Right renal cortex interstitium (tissue), 3 donors: ENCODE measurements around the gene RPL28. TPM values are rescaled to one million over a fixed set of nuclear protein-coding genes. Genes with fewer than 3 reads are reported as not detected.
"Not testable (repeated sequence)": the region's sequence is repeated elsewhere in the genome, so short reads cannot be mapped to it uniquely, and the experiment has no call there.

Experiments
- DNase-seq, 3 donors: peaks; one replicate each; pipeline ENCODE4 v3.0.0-alpha.2; 2013; ENCODE audit warnings: low read depth in 3 of 3, low spot score in 2 of 3
- polyA plus RNA-seq, 3 donors: library from polyadenylated mRNA; unstranded; fragments of 120-200 nt; gene quantifications; one replicate each; pipeline ENCODE4 v1.2.1, GENCODE V29; 2013; ENCODE audit not compliant: insufficient read length in 3 of 3

Gene RPL28
- polyA plus RNA-seq, 3 donors: 731 to 916 (median 764) TPM

- no peak for DNase-seq
These were observed 57.5 kb downstream of the RPL28 start, which contains the start of gene SHISA7 for GRCh38 chr19:55443045-55443823. TSS of gene SHISA7 (minus strand) at chr19:55443300. CDS start at chr19:55442863, 437 bp downstream.

- DNase-seq: no peak
These were observed 58.2 kb downstream of the RPL28 start for GRCh38 chr19:55443824-55444480.

DNA sequence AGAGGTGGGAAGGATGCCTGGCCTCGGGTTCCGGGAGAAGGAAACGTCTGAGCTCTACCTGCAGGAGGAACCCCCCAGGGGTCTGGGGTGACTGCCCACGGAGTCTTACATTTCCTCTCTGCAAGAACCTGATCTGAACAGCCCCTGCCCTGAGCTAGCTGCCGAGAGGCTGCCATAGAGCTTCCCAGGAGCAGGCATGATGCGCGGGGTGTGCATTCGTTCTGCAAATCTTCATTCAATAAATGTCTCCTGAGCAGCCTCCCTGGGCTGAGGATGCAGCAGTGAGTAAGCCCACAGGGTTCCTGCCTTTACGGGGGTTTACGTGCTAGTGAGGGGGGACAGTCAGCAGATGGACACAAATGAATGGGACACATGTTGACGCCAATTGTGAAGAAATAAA lies 58.9 kb downstream of the RPL28 start:
- DNase-seq: no peak

GRCh38 chr19:55446060-55446459 lies 60.3 kb downstream of the RPL28 start:
- no peak for DNase-seq

DNA sequence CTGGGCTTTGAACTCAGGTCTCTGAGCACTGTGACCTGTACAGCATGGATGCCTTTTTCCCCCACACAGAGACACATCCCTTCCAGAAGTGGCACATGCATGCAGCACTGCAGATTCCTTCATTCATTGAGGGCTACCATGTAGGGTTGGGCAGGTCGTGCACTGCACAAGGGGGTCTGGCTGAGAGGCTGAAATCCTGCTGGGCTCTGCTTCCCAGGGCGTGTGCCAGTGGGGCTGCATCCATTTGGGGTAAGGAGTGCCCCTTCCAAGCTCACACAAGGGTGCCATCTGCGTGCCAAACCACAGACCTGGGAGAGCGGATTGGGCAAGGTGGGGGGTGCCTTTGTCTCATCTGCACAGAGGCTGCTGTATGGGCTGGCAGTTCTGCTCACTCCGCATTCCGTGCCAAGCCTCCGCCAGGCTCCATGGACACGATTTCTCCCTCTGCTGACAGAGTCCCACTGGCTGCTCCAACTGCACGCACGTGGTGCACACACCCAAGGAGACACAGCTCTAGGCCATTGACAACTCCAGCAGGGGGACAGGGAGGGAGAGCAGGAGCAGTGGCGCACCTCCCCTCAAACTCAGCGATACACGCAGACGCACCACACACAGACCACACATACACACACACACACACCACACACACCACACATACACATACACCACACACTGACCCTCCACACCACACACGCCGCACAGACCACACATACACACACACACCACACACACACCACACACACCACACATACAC lies 61.9 kb downstream of the RPL28 start:
- DNase-seq: no peak

DNA sequence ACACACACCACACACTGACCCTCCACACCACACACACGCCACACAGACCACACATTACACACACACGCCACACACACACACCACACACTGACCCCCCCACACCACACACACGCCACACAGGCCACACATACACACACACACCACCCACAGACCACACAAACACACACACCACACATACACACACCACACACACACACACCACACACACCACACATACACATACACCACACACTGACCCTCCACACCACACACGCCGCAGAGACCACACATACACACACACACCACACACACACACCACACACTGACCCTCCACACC lies 62.4 kb downstream of the RPL28 start:
- not testable (repeated sequence) for DNase-seq

DNA sequence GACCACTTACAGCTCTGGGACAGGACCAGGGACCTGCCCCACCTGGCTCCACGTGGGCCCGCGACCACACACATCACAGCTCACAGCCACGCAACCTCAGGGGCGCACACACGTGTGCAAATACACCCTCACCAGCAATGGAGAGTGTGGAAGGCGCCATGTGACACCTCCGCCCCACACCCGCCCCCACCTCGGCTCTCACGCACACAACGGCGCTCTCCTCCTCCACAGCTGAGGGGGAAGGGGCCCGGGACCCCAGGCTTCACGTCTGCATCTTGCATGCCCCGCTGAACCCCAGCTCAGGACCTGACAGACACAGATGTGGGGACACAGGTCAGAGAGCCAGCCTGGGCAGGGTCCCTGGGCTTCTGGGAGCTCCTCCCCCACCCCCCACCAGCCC lies 63.7 kb downstream of the RPL28 start:
- no peak for DNase-seq

DNA sequence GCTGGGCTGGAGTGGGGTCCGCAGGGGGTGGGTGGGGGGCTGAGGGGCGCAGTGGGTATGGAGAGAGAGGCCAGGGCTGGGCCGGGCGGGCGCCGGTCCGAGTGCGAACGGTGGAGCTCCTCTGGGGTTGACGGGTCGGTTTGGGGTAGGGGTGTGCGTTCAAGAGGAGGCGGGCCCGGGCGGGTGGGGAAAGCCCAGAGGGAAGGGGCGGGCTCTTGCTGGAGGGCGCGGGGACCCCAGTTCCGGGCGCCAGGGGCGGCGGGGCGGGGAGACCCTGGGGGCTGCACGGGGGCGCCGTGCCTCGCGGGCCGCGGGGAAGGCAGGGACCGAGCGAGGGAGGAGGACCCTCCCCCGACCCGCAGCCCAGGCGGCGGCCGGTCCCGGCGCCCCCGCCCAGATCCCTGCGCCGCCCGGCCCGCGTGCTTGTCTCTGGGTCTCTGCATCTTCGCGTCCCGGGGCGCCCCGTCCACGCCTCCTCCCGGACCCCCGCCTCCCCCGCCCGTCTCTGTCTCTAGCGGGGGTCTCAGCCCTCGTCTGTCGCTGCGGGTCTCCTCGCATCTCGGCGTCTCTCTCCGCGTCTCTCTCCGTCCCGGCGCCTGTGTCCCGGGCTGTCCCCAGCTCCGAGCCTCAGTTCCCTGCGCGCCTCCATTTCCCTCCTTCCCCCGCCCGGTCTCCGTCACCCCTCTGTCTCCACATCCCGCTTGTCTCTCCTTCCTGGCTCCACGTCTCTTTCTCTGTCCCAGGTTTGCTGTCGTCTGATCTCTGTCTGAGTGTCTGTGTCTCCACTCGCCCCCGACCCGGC lies 65.6 kb downstream of the RPL28 start:
- DNase-seq: no peak

DNA sequence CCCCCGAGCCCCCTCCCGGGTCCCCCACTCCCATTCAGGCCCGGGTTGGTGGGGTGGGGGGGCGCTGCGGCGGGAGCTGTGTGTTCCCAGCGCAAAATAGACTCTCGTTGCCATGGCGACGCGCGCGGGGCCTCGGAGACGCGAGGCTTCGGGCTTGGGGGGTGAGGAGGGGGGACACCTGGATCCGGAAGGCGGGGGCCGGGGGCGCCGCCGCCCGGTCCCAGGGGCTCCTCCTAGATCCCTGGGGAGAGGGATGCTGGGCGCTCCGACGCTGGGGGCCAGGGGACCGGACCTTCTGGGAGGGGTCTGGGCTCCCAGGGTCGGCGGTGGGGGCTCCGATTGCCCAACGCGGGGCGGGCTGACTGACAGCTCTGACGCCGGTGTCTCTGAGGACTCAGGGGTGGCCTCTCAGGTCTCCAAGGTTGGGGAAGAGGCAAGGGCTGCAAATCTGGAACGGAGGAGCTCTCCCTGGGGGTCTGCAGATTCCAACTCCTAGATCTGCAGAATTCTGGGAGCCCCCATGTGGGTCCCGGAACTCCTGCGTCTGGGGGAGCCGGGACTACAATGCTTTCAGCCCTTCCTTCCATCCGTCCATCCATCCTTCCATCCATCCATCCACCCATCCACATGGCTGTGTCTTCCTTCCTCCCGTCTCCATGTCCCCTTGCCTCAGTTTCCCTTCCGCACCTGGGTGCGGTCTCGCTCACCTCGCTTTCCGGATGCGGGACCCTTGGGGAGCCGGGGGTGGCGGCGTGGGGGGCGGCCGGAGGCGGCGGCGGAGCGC lies 66.4 kb downstream of the RPL28 start:
- DNase-seq: no peak

Other genes with a start within 250 kb of the RPL28 start
- gene TNNT1, start 236.7 kb upstream of the RPL28 start, polyA plus RNA-seq: 1 to 10 TPM; 2.1 to 7.7 (median 3.9) TPM
- gene TNNI3, start 228.2 kb upstream of the RPL28 start, polyA plus RNA-seq: 1 to 10 TPM; 2.9 to 4.9 (median 4.8) TPM
- gene DNAAF3, start 219.3 kb upstream of the RPL28 start, polyA plus RNA-seq: 1 to 10 TPM; 5.4 to 7.9 (median 6.9) TPM
- gene SYT5, start 205.6 kb upstream of the RPL28 start, polyA plus RNA-seq: under 1 TPM; 0.18 to 0.60 (median 0.41) TPM
- under 1 TPM; 0.04 to 0.07 (median 0.07) TPM for gene PTPRH, start 176.4 kb upstream of the RPL28 start, polyA plus RNA-seq
- gene TMEM86B, start 157.2 kb upstream of the RPL28 start, polyA plus RNA-seq: 1 to 10 TPM; 1.7 to 2.4 (median 2.2) TPM
- gene PPP6R1, start 126.9 kb upstream of the RPL28 start, polyA plus RNA-seq: 10 to 100 TPM; 37.4 to 49.3 (median 39.1) TPM
- gene HSPBP1, start 105.8 kb upstream of the RPL28 start, polyA plus RNA-seq: 10 to 100 TPM; 23.1 to 29.3 (median 25.7) TPM
- gene BRSK1, start 101.9 kb upstream of the RPL28 start, polyA plus RNA-seq: 10 to 100 TPM; 11.5 to 13.1 (median 11.8) TPM
- 1 to 10 TPM in 2 of 3 donors, under 1 TPM in 1; 0.83 to 1.6 (median 1.1) TPM for gene TMEM150B, start 60.6 kb upstream of the RPL28 start, polyA plus RNA-seq
- 10 to 100 TPM; 12.1 to 13.9 (median 13.4) TPM for gene KMT5C, start 46.1 kb upstream of the RPL28 start, polyA plus RNA-seq
- gene COX6B2, start 31.2 kb upstream of the RPL28 start, polyA plus RNA-seq: under 1 TPM; 0.31 to 0.97 (median 0.54) TPM
- gene GARIN5B, start 22.7 kb upstream of the RPL28 start, polyA plus RNA-seq: under 1 TPM in 1 of 3 donors, not detected in 2; 0.06 TPM
- gene IL11, start 15.5 kb upstream of the RPL28 start, polyA plus RNA-seq: 1 to 10 TPM in 1 of 3 donors, under 1 TPM in 2; 0.69 to 1.0 (median 0.90) TPM
- gene TMEM190, start 9.1 kb upstream of the RPL28 start, polyA plus RNA-seq: under 1 TPM in 2 of 3 donors, not detected in 1; 0.23 to 0.36 TPM
- gene TMEM238, start 1.6 kb upstream of the RPL28 start, polyA plus RNA-seq: under 1 TPM; 0.15 to 0.42 (median 0.32) TPM
- 10 to 100 TPM; 38.8 to 53.3 (median 46.7) TPM for gene UBE2S, start 21.9 kb downstream of the RPL28 start, polyA plus RNA-seq
- under 1 TPM; 0.11 to 0.19 (median 0.13) TPM for gene SHISA7, start 57.4 kb downstream of the RPL28 start, polyA plus RNA-seq
- gene ISOC2, start 75.7 kb downstream of the RPL28 start, polyA plus RNA-seq: 10 to 100 TPM; 28.7 to 38.3 (median 31.9) TPM
- gene C19orf85, start 78.8 kb downstream of the RPL28 start, polyA plus RNA-seq: not detected
- gene ZNF628, start 90.7 kb downstream of the RPL28 start, polyA plus RNA-seq: 1 to 10 TPM; 2.0 to 3.0 (median 3.0) TPM
- gene NAT14, start 99.3 kb downstream of the RPL28 start, polyA plus RNA-seq: 10 to 100 TPM; 44.7 to 51.7 (median 45.9) TPM
- 1 to 10 TPM; 1.1 to 1.6 (median 1.2) TPM for gene SSC5D, start 102.5 kb downstream of the RPL28 start, polyA plus RNA-seq
- gene SBK2, start 151.2 kb downstream of the RPL28 start, polyA plus RNA-seq: under 1 TPM; 0.37 to 0.51 (median 0.50) TPM
- gene SBK3, start 159.6 kb downstream of the RPL28 start, polyA plus RNA-seq: under 1 TPM in 2 of 3 donors, not detected in 1; 0.15 to 0.21 TPM
- 10 to 100 TPM; 11.8 to 13.2 (median 13.1) TPM for gene ZNF579, start 194.9 kb downstream of the RPL28 start, polyA plus RNA-seq
- gene FIZ1, start 213.6 kb downstream of the RPL28 start, polyA plus RNA-seq: 10 to 100 TPM; 16.6 to 18.9 (median 17.7) TPM
- 1 to 10 TPM; 6.0 to 8.1 (median 6.6) TPM for gene ZNF524, start 214.4 kb downstream of the RPL28 start, polyA plus RNA-seq
- gene ZNF865, start 219.7 kb downstream of the RPL28 start, polyA plus RNA-seq: 1 to 10 TPM; 5.1 to 7.0 (median 6.1) TPM
- 10 to 100 TPM in 2 of 3 donors, 1 to 10 TPM in 1; 9.1 to 10.8 (median 10.0) TPM for gene ZNF784, start 238.6 kb downstream of the RPL28 start, polyA plus RNA-seq